Measurements from ENCODE around the gene VPS25.

DNA sequence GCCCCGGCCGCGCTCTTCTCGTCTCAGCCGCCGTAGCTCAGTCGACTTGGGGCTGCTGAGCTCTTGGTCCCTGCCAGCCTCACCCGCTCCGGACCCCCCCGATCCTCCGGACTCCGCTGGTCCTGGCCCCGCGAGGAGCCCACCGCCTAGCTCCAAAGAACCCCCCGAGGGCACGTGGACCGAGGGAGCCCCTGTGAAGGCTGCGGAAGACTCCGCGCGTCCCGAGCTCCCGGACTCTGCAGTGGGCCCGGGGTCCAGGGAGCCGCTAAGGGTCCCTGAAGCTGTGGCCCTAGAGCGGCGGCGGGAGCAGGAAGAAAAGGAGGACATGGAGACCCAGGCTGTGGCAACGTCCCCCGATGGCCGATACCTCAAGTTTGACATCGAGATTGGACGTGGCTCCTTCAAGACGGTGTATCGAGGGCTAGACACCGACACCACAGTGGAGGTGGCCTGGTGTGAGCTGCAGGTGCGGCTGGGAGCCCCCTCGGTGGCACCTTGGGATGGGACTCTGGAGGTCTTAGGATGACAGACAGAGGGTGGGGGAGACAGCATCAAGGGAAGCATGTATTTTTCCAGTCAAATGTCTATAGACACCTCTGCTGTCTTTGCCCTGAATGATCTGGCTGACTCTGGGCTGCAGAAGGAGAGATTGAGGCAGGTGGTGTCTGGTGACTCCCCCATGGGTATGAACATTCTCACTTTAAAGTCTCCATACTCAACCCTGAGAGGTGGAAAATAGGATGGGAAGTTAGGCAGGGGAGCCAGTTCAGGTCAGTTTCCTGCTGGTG lies 7.8 kb downstream of the VPS25 start:
- no peak for TF ChIP-seq CTCF (IDR thresholded peaks at IDR 0.05)
- TF ChIP-seq POLR2A (IDR thresholded peaks at IDR 0.05; ENCODE audit: low read depth), result no peak
- TF ChIP-seq POLR2AphosphoS5 (IDR thresholded peaks at IDR 0.05), result no peak
